HG03175 (cell line): ENCODE data around the gene SPATA31D4.
"Not testable (repeated sequence)": the region's sequence is repeated elsewhere in the genome, so short reads cannot be mapped to it uniquely, and the experiment has no call there.

Experiments used
- ATAC-seq: cut with Tn5 transposase; IDR thresholded peaks from one replicate; pipeline ENCODE4 v1.9.1; 2021; ENCODE audit warnings: mild to moderate bottlenecking, moderate library complexity; ENCODE audit not compliant: unreplicated experiment

Gene SPATA31D4

DNA sequence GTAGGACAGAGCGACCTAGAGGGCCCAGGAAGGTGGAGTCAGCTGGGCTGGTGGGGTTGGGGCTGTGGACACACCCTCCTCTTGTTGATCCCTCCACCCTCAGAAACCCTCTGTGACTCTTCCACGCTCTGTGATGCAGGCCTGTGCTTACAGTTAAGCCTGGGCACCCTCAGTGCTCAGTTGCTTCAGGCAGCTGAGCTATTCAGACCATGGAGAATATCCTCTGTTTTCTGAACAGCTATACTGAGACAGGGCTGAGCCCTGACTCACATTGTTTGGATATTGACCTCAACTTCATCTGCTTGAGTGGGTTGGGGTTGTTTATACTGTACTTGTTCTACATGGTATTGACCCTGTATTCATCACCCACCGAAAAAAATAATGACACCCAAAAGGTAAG lies at the start of gene SPATA31D4:
Gene SPATA31D4 (plus strand): TSS at position 124 of the 400 bp plus-strand sequence. CDS start 86 bp downstream, at position 210.
- ATAC-seq, result not testable (repeated sequence)

- ATAC-seq, result no peak
Measured at GRCh38 chr9:81878530-81878929, 49.7 kb upstream of the SPATA31D4 start.

DNA sequence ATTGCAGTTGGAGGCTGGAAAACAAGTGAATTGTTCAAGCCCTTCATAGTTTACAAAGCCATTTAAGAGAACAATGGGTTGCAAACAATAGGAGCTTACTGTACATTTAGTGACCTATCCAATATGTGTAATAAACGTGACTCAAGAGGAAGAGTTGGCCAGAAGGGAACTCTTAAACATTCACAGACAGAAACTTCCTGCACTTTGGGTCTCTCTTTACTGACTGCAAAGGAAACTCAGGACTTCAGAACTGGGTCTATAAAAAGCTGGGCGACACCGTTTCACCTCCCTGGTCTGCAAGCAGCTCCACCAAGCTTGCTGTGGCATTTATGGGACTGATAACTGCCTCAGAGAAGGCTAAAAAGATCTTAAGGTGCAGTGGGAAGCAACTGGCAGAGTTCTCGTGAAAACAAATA lies 48.7 kb upstream of the SPATA31D4 start:
- ATAC-seq, result no peak

DNA sequence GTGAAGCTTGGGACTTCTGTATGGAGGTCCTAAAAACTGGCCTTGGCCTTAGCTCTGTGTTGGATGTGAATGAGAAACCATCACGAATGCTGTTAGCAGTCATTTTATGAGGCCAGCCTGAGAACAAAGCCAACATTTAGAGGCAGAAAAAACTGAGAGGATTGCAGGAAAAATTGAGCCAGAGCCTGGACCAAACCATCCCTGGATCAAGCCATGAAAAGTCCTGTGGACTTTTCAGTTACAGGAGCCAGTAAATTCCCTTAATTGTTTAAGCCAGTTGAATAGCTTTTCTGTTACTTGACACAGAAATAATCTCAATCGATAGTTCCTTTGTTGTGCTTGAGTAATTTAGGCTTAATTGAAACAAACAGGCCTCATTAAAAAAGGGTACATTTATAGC lies 42.6 kb upstream of the SPATA31D4 start:
- no peak for ATAC-seq

DNA sequence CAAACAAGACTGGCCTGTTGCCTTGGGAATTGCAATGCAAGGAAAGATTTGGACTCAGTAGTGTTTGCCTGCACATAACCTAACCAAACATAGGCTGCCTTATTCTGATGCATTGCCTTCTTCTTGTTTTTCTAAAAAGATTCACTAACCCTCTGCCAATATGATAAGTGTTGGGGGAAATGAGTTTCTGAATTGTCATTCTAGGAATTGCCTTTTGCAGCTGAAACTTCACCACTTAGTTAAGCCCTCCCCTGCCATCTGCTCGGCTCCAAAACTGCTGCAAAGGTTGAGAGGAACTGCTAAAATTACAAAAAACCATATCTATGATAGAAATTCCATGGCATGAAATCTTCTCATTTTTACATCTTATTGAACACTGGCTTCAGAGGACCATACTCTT lies 41.6 kb upstream of the SPATA31D4 start:
- no peak for ATAC-seq

- no peak for ATAC-seq
Measured at GRCh38 chr9:81890104-81890503, 38.1 kb upstream of the SPATA31D4 start.

DNA sequence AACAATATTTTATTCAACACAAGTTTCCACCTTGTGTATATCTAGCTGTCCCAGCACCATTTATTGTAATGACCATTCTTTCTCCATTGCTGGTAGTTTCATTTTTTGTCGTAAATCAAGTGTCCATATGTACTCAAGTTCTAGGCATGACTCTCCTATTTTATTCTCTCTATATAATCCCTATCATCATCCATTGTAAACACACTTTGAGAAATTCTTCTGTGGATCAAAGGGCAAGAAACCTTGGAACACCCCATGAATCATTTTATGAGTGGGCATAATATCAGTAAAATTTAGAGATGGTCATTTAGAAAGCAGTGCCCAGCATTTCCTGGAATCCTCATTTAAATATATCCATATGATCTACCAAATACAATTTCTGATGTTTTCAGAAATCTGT lies 35.8 kb upstream of the SPATA31D4 start:
- ATAC-seq, result no peak

- no peak for ATAC-seq
Measured at GRCh38 chr9:81893929-81894328, 34.3 kb upstream of the SPATA31D4 start.

DNA sequence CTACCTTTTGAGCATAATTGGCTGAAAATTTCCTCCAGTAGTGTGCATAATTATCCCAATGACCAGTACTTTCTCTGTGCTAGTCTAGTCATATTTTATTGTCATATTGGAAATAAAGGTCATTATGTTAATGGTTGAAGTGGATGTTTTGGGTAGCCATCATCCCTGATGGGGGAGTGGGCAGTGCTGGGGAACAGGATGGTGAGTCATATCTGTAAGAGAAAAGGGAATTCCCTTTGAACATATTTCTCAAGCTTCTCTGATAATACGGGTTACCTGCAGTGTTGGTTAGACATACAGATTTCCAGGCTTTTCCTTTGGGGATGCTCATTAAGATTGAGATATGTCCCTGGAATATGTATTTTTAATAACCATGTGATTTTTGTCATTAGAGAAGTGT lies 33.3 kb upstream of the SPATA31D4 start:
- no peak for ATAC-seq

DNA sequence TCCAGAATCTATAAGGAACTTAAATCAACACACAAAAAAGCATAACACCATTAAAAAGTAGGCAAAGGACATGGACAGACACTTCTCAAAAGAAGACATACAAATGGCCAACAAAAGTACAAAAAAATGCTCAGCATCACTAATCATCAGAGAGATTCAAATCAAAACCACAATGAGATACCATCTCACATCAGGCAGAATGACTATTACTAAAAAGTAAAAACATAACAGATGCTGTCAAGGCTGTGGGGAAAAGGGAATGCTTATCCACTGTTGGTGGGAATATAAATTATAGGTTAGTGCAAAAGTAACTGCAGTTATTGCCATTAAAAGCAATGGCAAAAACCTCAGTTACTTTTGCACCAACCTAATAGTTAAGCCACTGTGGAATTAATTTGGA lies 32.2 kb upstream of the SPATA31D4 start:
- no peak for ATAC-seq

- ATAC-seq, result no peak
Measured at GRCh38 chr9:81898851-81899250, 29.4 kb upstream of the SPATA31D4 start.

DNA sequence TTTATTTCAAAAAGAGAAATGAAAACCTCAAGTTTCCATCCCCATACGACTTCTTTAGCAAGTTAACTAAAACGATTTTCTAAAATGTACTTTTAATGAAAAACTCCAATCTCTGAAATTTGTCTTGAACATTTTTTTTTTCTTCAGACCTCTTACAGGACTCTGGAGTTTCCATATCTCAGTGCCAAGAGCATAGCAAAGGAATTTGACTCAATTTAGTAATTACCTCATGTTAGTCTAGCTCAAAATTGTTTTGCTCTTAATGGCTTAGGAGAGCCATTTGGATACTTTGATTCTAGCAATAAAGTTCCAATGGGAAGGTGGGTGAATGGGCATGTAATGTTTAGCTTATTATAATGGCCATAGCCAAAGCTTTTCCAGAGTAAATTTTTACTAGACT lies 26.0 kb upstream of the SPATA31D4 start:
- no peak for ATAC-seq

DNA sequence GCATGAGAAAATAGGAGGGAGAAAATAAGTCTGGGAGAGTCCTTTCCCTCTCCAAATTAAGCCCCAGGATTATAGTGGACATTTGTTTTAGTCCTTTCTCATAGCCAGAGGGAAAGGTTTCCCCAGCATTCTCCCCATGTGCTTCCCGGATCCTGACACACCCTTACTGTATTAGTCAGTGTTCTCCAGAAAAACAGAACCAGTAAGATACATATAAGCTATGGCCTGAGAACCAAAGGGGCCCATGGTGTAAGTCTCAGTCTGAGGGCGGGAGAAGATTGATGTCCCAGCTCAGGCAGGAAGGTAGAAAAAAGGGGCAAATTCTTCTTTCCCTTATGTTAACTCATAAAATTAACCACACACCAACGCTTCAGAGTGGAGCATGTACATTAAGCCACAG lies 25.6 kb upstream of the SPATA31D4 start:
- no peak for ATAC-seq

- no peak for ATAC-seq
Measured at GRCh38 chr9:81906671-81907070, 21.6 kb upstream of the SPATA31D4 start.

GRCh38 chr9:81912135-81912534 lies 16.1 kb upstream of the SPATA31D4 start:
- ATAC-seq, result no peak

GRCh38 chr9:81915801-81916505 lies 12.3 kb upstream of the SPATA31D4 start:
- ATAC-seq, result no peak

GRCh38 chr9:81918507-81918906 lies 9.7 kb upstream of the SPATA31D4 start:
- ATAC-seq, result not testable (repeated sequence)

DNA sequence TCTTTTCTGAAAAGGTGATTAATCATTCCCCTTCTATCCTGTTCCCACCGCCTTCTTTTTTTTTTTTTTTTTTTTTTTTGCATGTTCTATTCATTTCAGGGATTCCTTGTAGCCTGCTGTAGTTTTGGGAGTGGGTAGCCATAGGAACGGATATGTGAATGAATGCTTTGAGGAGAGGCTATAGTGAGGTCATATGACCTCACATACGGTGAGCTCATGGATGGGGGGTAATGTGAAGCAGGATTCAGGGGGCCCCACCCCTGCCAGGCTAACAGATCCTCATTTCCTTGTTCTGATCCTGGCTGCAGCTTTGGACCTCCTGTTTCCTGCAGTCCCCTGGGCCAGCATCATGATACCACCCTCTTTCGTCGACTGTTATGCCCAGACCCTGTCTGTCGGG lies 1.9 kb downstream of the SPATA31D4 start:
- ATAC-seq, result not testable (repeated sequence)

DNA sequence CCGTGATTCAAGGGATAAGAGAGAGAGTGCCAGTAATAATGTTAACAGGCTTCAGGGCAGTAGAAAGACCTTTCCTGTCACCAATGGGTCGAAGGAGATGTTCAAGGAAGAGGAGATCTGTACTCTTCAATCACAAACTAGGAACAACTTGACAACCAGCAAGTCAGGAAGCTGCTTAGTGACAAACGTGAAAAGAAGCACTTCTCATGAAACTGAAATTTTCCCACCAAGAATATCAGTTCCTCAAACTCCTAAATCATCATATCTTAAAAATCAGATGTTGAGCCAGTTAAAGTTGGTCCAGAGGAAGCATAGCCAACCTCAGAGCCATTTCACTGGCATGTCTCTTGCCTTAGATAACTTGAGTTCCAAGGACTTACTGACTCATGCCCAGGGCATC lies 5.3 kb downstream of the SPATA31D4 start:
- ATAC-seq, result not testable (repeated sequence)

- not testable (repeated sequence) for ATAC-seq
Measured at GRCh38 chr9:81943393-81943792, 15.2 kb downstream of the SPATA31D4 start, which contains the start of gene SPATA31D3. Gene SPATA31D3 (plus strand): TSS chr9:81943500. CDS start chr9:81943586, 86 bp downstream.

GRCh38 chr9:81948650-81949049 lies 20.4 kb downstream of the SPATA31D4 start:
- ATAC-seq, result not testable (repeated sequence)

DNA sequence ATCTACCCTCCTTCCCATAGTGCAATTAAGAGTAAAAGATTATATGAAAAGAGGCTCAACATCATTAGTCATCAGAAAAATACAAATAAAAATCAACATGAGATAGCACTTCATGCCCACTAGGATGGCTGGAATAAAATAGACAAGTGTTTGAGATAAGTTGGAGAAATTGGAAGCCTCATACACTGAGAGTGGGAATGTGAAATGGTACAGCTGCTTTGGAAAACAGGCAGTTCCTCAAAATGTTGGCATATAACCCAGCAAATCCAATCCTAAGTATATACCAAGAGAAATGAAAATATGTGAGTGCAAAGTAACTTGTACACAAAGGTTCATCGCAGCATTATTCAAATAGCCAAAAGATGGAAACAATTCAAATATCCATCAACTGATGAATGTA lies 24.9 kb downstream of the SPATA31D4 start:
- no peak for ATAC-seq

DNA sequence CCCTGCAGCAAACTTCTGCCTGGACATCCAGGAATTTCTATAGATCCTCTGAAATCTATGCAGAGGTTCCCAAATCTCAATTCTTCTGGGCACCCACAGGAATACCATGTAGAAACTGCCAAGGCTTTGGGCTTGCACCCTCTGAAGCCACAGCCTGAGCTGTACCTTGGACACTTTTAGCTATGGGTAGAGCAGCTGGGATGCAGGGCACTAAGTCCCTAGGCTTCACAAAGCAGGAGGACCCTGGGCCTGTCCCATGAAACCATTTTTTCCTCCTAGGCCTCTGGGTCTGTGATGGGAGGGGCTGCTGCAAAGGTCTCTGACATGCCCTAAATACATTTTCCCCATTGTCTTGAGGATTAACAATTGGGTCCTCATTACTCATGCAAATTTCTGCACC lies 27.4 kb downstream of the SPATA31D4 start:
- ATAC-seq, result no peak
